HG02852 (cell line): ENCODE results near the gene CRYBG1.

Source experiments
- ATAC-seq: cut with Tn5 transposase; IDR thresholded peaks from one replicate; pipeline ENCODE4 v1.9.1; 2021; ENCODE audit warnings: mild to moderate bottlenecking, moderate library complexity; ENCODE audit not compliant: unreplicated experiment

CRYBG1 gene

DNA sequence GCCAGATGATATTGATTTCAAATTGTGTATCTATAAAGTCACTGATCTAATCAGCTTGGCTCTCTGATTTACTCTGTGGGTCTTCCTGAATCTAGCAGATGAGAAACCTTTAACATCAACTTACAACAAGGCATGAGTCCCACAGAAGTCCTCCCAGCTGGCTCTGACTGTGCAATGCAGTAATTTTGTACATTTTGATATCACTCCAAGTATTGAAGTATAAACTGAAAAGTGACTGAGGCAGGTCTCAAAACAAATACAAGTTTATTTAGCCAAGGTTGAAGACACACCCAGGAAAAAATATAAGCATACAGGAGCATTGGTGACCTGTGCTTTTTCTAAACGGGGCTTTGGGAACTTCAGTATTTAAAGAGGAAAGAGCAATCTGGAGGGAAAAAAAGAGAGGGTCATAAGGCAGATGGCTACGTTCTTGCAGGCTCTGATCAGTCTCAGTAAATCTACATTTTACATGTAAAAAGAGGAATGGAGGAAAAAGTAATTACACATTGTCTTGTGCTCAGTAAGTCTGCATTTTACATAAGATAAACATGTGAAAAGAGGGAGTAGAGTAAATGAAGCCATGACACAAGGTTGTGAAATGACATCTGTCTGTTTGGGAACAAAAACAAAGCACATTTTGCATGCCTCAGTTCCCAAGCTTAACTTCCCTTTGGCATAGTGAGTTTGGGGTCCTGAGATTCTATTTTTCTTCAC is 59.5 kb downstream of the CRYBG1 start:
- ATAC-seq: no peak

DNA sequence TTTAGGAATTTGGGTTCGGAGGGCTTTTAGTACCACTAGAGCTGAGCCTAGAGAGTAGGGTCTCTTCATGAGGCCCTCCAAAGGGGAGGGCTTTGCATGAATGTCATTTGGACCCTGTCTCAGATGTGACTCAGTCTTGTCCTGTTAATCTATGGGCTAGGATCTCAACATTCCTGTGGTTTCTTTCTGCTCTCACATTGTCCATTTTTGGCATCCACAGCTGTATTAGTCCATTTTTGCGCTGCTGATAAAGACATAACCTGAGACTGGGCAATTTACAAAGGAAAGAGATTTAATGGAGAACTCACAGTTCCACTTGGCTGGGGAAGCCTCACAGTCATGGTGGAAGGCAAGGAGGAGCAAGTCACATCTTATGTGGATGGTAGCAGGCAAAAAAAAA is 61.0 kb downstream of the CRYBG1 start:
- no peak for ATAC-seq

GRCh38 chr6:106422534-106422933 is 62.0 kb downstream of the CRYBG1 start:
- no peak for ATAC-seq

DNA sequence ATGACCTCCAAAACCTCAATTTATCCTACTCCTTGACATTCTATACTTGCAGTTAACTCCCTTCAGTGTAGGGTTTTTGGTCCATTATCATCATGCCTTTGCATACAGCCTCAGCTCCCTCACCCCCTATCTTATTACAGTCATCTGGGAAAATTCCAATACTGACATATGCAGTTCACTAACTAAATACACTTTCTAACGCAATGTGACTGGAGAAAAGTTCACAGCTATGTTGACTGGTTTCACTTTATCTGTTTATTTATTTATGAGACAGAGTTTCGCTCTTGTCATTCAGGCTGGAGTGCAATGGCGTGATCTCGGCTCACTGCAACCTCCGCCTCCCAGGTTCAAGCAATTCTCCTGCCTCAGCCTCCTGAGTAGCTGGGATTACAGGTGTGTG is 64.9 kb downstream of the CRYBG1 start:
- ATAC-seq: no peak

DNA sequence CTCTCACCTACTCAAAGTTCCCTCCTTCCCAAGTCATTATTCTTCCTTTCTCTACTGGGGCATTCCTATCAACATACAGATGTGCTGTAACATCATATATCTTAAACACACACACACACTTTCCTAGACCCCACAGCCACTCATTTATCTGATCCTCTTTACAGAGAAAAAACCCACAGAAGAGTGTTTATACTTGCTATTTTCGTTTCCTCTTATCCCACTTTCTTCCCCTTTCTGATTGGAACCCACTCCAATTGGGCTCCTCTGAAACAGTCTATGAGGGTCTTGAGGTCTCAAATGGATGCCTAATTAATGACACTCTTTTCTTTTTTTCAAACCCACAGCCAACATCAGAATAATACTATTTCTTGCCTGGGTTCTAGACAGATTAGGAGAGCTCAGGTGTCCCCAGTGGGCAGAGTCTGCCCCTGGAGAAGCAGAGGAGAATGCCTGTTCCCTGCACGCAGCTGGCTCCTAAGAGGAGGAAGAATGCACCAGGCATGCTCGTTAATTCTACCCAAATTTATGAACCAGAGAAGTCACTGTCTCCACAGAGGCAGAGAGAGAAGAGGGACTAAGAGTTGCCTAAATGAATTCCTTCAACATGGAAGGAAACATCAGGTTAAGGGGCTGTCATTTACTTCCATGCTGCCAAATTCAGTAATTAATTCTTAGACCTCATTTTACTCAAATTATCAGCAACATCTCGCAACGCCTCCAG is 65.9 kb downstream of the CRYBG1 start:
- ATAC-seq: no peak

- no peak for ATAC-seq
Observed at GRCh38 chr6:106430466-106430865, 69.9 kb downstream of the CRYBG1 start.

DNA sequence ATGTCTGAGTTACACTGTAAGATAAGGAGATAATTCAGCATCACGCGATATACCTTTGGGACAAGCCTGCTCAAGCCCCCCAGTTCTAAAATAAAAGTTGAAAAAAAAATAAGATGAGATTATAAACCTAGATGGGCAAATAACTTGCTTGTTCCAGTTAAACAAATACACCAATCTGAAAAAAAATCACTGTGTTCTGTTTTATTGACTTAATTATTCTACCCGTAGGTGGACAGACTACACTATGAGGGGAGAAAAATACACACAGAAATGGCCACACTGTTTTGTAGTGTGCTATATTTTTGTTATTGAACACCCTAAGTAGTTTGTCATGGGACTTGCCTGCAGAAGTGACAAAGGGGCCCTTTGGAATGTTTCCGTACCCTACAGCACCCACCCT is 70.9 kb downstream of the CRYBG1 start:
- no peak for ATAC-seq

DNA sequence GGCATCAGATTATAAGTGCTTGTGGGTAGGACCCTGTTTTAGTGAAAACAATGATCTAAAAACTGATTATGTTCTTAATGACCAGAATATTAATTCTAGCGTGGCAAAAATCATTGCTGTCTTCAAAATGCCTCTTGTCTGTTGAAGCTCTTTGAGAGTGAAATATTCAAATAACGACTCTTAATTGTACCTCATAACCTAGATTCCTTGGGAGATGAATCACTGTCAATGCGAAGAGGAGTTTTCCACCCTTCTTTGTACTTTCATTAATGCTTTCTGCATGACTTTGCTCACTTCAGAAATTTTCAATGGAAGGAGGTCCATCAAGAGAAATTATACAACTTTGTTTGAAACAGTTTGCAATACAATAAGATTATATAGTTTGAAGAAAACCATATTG is 71.5 kb downstream of the CRYBG1 start:
- no peak for ATAC-seq

DNA sequence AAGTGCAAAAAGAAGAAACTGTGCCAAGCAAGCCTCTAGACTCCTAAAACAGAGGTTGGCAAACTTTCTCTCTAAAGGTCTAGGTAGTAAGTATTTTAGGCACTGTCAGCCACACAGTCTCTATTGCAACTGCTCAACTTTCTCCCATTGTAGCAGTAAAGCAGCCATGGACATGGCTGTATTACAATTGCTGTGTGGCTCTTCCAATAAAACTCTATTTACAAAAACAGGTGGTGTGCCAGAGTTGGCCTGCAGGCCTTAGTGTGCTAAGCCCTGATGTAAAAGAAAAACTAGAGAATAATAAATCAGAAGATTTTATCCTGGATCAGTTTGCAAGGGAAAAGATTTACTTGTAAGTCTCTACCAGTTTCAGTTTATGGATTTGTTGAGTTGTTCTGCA is 74.0 kb downstream of the CRYBG1 start:
- ATAC-seq: no peak

DNA sequence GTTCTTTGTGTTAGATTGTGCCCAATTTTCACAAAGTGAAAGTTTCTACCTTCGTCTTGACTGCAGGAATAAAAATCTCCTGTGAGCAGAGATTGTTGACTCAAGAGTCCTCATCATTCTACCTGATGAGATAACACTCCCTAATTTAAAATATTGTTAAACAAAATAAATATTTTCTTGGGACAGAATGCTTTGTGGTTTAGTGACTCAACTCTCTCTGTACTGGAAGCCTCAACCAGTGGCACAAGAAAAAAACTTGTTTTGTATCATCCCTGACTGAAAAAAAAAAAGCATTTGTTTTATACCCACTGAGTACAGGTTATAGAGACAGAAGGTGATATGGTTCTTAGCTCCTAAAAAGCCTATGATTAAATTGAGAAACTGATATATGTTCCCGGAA is 78.9 kb downstream of the CRYBG1 start:
- ATAC-seq: no peak

DNA sequence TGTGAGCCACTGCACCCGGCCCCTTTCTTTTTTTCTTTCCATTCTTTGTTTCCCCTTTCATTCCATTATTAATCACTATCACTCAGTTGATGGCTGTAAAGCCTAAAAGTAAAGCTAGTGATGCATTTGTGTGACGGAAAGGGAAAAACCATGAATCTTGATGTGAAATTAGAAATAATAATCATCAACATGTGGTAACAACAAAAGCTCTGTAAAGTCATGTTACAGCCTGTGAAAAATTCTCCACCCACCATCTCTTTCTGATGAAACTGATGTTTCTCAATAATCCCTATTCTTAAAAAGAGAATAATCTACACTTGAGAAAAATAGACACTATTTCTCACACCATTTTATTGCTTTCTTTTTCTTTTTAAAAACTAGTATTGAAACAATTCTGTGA is 80.0 kb downstream of the CRYBG1 start:
- ATAC-seq: no peak

GRCh38 chr6:106442395-106442794 is 81.9 kb downstream of the CRYBG1 start:
- no peak for ATAC-seq

DNA sequence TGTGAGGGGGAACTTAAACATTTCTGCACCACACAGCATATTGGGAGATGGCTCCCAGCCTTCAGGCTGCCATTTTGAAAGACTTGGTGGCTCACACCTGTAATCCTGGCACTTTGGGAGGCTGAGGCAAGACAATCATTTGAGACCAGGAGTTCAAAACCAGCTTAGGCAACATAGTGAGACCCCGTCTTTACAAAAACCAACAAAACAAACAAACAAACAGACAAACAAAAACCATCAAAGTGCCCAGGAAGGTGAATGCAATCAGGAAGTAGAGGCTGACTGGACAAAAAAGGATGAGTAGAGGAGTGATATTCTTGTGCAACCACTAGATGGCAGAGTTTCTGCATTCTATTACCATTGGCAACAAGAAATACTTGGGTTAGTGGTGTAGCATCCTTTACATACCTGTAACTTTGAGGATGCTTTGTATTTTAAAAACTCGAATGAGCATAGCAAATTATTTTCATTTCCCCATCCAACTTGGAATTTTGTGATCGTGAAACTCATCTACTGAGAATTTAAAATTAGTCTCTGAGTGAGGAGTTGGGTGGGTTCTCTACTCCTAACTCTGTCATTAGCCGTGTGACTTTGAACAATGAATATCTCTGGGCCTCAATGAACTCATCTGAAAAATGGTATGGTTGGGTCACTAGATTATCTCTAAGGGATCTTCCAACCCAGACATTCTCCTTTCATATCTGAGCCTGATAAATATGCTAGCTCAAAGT is 84.4 kb downstream of the CRYBG1 start:
- no peak for ATAC-seq

- ATAC-seq: no peak
Observed at GRCh38 chr6:106445508-106445878, 85.0 kb downstream of the CRYBG1 start.

GRCh38 chr6:106446287-106446885 is 85.9 kb downstream of the CRYBG1 start:
- ATAC-seq: no peak

DNA sequence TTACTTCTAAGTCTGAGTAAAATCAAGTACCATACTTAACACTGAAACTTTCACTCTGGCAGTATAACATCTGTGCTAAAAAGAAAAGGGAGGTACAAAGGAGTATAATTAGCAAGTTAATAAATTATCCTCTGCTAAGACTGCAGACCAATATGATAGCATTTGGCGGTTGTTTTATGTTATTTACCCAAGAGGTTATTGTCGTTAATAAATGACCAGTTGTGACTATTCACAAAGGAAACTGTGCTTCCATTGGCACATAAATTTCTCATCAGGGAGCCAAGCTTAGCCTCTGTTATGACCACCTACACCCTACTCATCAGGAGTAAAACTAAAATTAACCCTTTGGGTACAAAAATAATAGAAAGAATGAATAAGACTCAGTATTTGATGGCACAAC is 86.5 kb downstream of the CRYBG1 start:
- ATAC-seq: no peak

- ATAC-seq: peak; percentile 55
Observed at GRCh38 chr6:106448000-106448426, 87.5 kb downstream of the CRYBG1 start.

DNA sequence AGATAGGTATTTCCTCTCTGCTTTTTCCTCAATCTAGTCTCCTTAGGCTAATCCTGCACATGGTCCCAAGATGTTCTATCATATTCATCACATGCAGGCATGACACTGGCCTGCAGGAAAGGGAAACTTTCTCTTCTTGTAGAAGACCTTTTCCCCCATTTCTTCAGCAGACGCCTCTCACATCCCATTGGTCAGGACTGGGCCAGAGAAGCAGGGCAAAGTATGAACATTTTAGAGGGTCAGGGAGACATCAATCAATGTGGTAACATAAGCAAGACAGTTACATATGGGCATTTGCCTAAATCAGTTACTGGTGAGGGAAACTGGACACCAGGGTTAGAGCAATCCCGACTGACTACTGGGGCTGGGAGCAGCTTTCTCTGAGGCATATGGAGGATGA is 90.1 kb downstream of the CRYBG1 start:
- no peak for ATAC-seq

GRCh38 chr6:106451439-106451838 is 90.9 kb downstream of the CRYBG1 start:
- ATAC-seq: no peak

DNA sequence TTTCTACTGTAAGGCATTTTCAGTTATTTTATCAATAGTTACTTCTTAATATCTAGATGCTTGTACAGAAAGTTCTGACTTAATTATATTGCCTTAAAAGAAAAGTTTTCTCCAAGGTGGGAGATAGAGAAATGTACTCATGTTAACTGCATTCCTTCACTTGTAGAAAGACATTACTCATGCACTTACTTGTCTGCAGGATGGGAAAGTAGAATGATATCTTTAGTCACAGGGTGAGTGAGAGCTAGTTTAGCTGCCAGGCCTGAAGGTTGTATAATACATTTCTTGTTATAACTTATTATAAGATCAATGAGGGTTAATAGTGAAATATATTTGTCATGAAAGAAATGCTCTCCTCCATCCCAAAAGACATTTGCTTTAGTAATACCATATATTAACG is 92.1 kb downstream of the CRYBG1 start:
- ATAC-seq: no peak

- no peak for ATAC-seq
Observed at GRCh38 chr6:106453756-106454367, 93.3 kb downstream of the CRYBG1 start.
